Measurements from ENCODE around the gene MISP. TPM values are rescaled to one million over a fixed set of nuclear protein-coding genes. Genes with fewer than 3 reads are reported as not detected.

Gene MISP
- total and polyA plus RNA-seq, 12 donors = 0.01 TPM; not detected in 11

- intact Hi-C loops (cut with DNase I) = loop anchor here in 1 of 10 donors (2.0 kb wide), 1 partner anchor 17 kb away; no protein-coding TSS in a partner anchor
- H3K4me3 ChIP-seq = peak overlapping the region; percentile 44 to 83 (median 70)
- peak; percentile 67 to 77 for DNase-seq
- peaks cover 0 to 10% (median 0%) of the 10 kb centered on the region in 11 donors for H3K9me3 ChIP-seq
- peaks cover 0 to 4% (median 0%) of the 10 kb centered on the region in 9 donors for H3K36me3 ChIP-seq
- TF ChIP-seq CTCF (IDR thresholded peaks at IDR 0.05) = no peak
- H3K27me3 ChIP-seq = peaks cover 0 to 26% (median 0%) of the 10 kb centered on the region in 7 donors
- H3K4me1 ChIP-seq = peaks cover 0 to 29% (median 19%) of the 10 kb centered on the region in 9 donors
- peak; percentile 45 to 72 (median 65) for ATAC-seq
- peak overlapping the region; percentile 80 to 95 (median 89) for H3K27ac ChIP-seq
- 22 to 27% methylated on average over 26 to 27 of the region's 27 CpGs for WGBS, 2 donors
These were observed 40.8 kb upstream of the MISP start for GRCh38 chr19:709965-710571.

DNA sequence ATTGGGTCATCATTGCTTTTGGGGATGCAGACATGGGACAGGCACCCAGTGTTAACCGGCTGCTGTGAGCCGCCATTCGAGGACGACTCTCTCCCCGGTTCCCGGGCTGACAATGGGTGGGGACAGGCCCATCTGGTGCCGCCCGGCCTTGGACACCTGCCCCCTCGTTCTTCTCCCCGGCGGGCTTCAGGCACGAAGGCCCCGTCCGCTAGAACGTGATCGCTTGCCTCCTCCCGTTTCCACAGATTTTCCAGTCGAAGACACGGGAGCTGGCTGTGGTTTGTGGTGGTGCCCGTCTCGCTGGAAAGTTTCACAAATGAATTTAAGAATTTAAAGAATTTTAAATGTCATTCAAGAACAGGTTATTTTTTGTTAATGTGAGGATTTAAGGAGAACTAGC is 40.1 kb upstream of the MISP start:
- TF ChIP-seq CTCF (IDR thresholded peaks at IDR 0.05) = no peak
- Histone ChIP-seq H3K9me3 (peaks cover 0 to 17% (median 0%) of the 10 kb centered on the region in 11 donors), H3K27ac (peak overlapping the region; percentile 80 to 95 (median 89)), H3K4me3 (peak overlapping the region; percentile 44 to 83 (median 70)), H3K27me3 (peaks cover 0 to 26% (median 0%) of the 10 kb centered on the region in 7 donors), H3K4me1 (peaks cover 0 to 29% (median 19%) of the 10 kb centered on the region in 9 donors), H3K36me3 (peaks cover 0 to 10% (median 0%) of the 10 kb centered on the region in 9 donors)
- 62 to 63% methylated on average over 21 of the region's 21 CpGs for WGBS, 2 donors
- ATAC-seq (peak in 3 of 8 donors; percentile 18 to 23 (median 23)), DNase-seq (no peak)
- intact Hi-C loops (cut with DNase I) = loop anchor here in 1 of 10 donors (2.0 kb wide), 1 partner anchor 16 kb away; no protein-coding TSS in a partner anchor

DNA sequence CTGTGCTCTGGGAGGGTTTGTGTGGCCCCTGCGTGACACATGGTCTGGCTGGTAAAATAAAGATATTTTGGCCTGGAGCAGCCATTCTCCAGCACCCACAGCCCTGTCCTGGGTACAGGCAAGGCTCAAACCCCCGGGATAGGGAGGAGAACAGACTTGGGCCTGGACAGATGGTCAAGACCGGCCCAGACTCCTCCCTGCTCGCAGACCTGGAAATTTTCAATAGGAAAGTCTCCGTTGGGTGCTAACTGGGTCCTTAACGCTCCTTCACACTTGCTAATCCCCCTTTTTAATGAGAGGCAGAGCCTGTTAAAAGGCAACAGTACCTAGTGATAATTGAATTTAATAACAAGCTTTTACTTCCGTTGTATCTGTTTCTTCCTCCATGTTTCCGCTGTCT is 39.7 kb upstream of the MISP start:
- peak overlapping the region in 8 of 10 donors; percentile 81 to 95 (median 90) for H3K27ac ChIP-seq
- intact Hi-C loops (cut with DNase I) = loop anchor here in 1 of 10 donors (2.0 kb wide), 1 partner anchor 16 kb away; no protein-coding TSS in a partner anchor
- peaks cover 0 to 10% (median 0%) of the 10 kb centered on the region in 9 donors for H3K36me3 ChIP-seq
- H3K4me3 ChIP-seq = peak overlapping the region in 2 of 10 donors; percentile 65 to 73
- H3K9me3 ChIP-seq = peaks cover 0 to 18% (median 0%) of the 10 kb centered on the region in 11 donors
- ATAC-seq (no peak), DNase-seq (no peak)
- WGBS, 2 donors = 79 to 81% methylated on average over 8 of the region's 8 CpGs
- peaks cover 0 to 29% (median 19%) of the 10 kb centered on the region in 9 donors for H3K4me1 ChIP-seq
- H3K27me3 ChIP-seq = peaks cover 0 to 26% (median 0%) of the 10 kb centered on the region in 7 donors
- TF ChIP-seq CTCF (IDR thresholded peaks at IDR 0.05) = no peak

DNA sequence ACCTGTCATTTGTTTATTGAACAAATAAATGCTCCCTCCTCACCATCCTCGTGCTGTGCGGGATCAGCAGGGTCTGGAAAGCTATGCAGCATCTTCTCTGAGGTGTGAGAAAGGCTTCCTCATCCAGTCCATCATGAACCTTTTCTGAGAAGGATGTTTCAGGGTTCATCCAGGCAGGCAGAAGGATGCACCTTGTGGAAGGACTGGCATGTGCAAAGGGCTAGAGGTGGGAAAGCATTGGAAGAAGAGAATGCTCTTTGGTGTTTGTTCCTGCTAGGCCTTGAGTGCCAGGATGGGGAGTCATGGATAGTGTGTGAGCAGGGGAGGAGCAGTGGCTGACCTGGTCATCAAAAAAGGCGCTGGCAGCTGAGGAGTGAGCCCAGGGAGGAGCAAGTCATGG is 35.6 kb upstream of the MISP start:
- intact Hi-C loops (cut with DNase I) = no loop called here
- ATAC-seq (no peak), DNase-seq (no peak)
- H3K9me3 ChIP-seq = peaks cover 0 to 12% (median 0%) of the 10 kb centered on the region in 11 donors
- H3K4me3 ChIP-seq = no peak overlapping the region
- no peak overlapping the region for H3K27ac ChIP-seq
- H3K4me1 ChIP-seq = peaks cover 3 to 31% (median 20%) of the 10 kb centered on the region in 9 donors
- H3K27me3 ChIP-seq = peaks cover 0 to 26% (median 13%) of the 10 kb centered on the region in 7 donors
- TF ChIP-seq CTCF (IDR thresholded peaks at IDR 0.05) = no peak
- WGBS, 2 donors = 96% methylated on average over 3 of the region's 3 CpGs
- peaks cover 0 to 10% (median 0%) of the 10 kb centered on the region in 9 donors for H3K36me3 ChIP-seq

All from heart right ventricle (tissue), 16 donors.